ENCODE measurements around the gene CMTM7.

DNA sequence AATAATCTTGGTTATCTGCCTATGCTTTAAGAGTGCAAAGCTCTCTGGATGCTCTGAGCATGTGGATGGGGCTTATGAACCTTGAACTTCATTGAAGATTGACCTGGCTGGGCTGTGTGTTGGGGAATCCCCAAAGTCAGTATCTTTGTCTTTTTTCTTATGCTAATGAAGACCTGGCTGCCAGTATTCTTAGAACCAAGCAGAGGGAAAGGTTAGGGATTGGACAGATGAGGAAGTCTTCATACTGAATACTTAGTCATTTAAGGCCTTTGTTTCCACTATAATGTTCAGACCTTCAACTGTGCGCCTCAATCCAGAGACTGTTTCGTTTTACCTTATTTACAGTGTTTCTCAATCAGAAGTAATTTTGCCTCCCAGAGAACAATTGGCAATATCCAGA lies 42.5 kb upstream of the CMTM7 start:
- TF ChIP-seq CHD2 (IDR thresholded peaks at IDR 0.05; ENCODE audit: low read length, partially characterized antibody) = no peak
- TF ChIP-seq CTCF (IDR thresholded peaks at IDR 0.05) = no peak
- TF ChIP-seq TAF1 (IDR thresholded peaks at IDR 0.05; ENCODE audit: borderline replicate concordance, low read depth, low read length) = no peak
- TF ChIP-seq SMC3 (IDR thresholded peaks at IDR 0.05; ENCODE audit: low read depth, low read length) = no peak
- no peak for TF ChIP-seq EZH2phosphoT487 (IDR thresholded peaks at IDR 0.05; ENCODE audit: borderline replicate concordance, low read depth)
- TF ChIP-seq RCOR1 (IDR thresholded peaks at IDR 0.05; ENCODE audit: low read length) = no peak

All from SK-N-SH (cell line).